ENCODE measurements around the gene KIF13A.
A peak's percentile ranks its signal among the peaks of the same experiment; 100 is the strongest.

Gene KIF13A

GRCh38 chr6:17780061-17780460 lies 207.4 kb downstream of the KIF13A start:
- TF ChIP-seq POLR2AphosphoS5 (IDR thresholded peaks at IDR 0.05; ENCODE audit: low read depth) (no peak), SPI1 (IDR thresholded peaks at IDR 0.05; ENCODE audit: borderline replicate concordance, low read depth) (no peak), GABPA (IDR thresholded peaks at IDR 0.05; ENCODE audit: low read depth) (no peak)
- TF ChIP-seq, protein P1, sequence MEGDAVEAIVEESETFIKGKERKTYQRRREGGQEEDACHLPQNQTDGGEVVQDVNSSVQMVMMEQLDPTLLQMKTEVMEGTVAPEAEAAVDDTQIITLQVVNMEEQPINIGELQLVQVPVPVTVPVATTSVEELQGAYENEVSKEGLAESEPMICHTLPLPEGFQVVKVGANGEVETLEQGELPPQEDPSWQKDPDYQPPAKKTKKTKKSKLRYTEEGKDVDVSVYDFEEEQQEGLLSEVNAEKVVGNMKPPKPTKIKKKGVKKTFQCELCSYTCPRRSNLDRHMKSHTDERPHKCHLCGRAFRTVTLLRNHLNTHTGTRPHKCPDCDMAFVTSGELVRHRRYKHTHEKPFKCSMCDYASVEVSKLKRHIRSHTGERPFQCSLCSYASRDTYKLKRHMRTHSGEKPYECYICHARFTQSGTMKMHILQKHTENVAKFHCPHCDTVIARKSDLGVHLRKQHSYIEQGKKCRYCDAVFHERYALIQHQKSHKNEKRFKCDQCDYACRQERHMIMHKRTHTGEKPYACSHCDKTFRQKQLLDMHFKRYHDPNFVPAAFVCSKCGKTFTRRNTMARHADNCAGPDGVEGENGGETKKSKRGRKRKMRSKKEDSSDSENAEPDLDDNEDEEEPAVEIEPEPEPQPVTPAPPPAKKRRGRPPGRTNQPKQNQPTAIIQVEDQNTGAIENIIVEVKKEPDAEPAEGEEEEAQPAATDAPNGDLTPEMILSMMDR (IDR thresholded peaks at IDR 0.05; ENCODE audit: insufficient read depth, low read length) = no peak
- TF ChIP-seq, protein P2, sequence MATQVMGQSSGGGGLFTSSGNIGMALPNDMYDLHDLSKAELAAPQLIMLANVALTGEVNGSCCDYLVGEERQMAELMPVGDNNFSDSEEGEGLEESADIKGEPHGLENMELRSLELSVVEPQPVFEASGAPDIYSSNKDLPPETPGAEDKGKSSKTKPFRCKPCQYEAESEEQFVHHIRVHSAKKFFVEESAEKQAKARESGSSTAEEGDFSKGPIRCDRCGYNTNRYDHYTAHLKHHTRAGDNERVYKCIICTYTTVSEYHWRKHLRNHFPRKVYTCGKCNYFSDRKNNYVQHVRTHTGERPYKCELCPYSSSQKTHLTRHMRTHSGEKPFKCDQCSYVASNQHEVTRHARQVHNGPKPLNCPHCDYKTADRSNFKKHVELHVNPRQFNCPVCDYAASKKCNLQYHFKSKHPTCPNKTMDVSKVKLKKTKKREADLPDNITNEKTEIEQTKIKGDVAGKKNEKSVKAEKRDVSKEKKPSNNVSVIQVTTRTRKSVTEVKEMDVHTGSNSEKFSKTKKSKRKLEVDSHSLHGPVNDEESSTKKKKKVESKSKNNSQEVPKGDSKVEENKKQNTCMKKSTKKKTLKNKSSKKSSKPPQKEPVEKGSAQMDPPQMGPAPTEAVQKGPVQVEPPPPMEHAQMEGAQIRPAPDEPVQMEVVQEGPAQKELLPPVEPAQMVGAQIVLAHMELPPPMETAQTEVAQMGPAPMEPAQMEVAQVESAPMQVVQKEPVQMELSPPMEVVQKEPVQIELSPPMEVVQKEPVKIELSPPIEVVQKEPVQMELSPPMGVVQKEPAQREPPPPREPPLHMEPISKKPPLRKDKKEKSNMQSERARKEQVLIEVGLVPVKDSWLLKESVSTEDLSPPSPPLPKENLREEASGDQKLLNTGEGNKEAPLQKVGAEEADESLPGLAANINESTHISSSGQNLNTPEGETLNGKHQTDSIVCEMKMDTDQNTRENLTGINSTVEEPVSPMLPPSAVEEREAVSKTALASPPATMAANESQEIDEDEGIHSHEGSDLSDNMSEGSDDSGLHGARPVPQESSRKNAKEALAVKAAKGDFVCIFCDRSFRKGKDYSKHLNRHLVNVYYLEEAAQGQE (IDR thresholded peaks at IDR 0.05; ENCODE audit: insufficient replicate concordance, low read depth) = no peak
- no peak overlapping the region for H3K4me3 ChIP-seq (replicated peaks; ENCODE audit: insufficient read depth, low read length)
- DNase-seq (ENCODE audit: low read depth in 1 of 2, low spot score in 1 of 2) = no peak
- H3K27ac ChIP-seq (replicated peaks) = no peak overlapping the region
- H3K27me3 ChIP-seq (ENCODE audit: insufficient read depth, poor library complexity, severe bottlenecking) = no peaks in the 10 kb centered on the region

DNA sequence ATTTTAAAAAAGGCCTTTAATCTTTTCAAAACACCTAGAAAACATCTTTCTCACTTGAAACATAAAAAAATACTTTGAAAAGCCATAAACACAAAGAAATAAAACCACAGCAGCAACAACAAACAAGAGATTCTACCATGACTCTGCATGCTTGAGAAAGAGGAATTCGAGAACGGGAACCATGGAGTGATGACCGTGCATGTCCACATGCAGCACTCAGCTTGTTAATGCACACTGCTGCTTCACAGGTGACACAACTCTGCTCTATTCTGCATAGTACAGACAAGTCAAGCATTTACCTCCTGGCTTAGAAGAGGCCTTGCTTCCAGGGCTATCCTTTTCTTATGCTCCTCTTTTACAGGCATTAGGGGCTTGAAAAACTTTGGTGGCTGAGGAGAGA lies 215.8 kb downstream of the KIF13A start:
- Histone ChIP-seq H3K27ac (replicated peaks) (no peak overlapping the region), H3K4me3 (replicated peaks; ENCODE audit: insufficient read depth, low read length) (no peak overlapping the region)

DNA sequence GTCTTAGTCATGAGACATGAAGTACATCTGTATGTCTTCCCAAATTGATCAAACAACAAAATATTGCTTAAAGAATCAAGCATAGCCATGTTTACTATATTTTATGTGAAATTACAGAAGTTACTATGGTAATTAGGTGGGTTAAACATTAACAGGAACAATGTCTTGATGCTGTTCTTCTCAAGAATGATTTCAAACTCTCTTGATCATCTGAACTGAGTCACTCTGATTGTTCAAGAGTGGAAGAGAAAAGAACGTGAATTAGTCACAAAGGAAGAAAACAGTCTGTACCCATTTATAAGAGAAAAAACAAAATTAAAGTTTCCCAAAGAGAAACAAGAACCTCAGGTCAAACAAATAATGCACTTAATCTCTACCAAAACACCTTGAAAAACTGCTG lies 218.6 kb downstream of the KIF13A start:
- Histone ChIP-seq H3K27ac (replicated peaks) (no peak overlapping the region), H3K4me3 (replicated peaks; ENCODE audit: insufficient read depth, low read length) (no peak overlapping the region), H3K27me3 (ENCODE audit: insufficient read depth, poor library complexity, severe bottlenecking) (no peaks in the 10 kb centered on the region)
- TF ChIP-seq GABPA (IDR thresholded peaks at IDR 0.05; ENCODE audit: low read depth) (no peak), SPI1 (IDR thresholded peaks at IDR 0.05; ENCODE audit: borderline replicate concordance, low read depth) (no peak), POLR2AphosphoS5 (IDR thresholded peaks at IDR 0.05; ENCODE audit: low read depth) (no peak)
- TF ChIP-seq, protein P2 (IDR thresholded peaks at IDR 0.05; ENCODE audit: insufficient replicate concordance, low read depth) = no peak
- TF ChIP-seq, protein P1 (IDR thresholded peaks at IDR 0.05; ENCODE audit: insufficient read depth, low read length) = no peak
- no peak for DNase-seq (ENCODE audit: low read depth in 1 of 2, low spot score in 1 of 2)

More for the DNA sequence above, 215.8 kb downstream of the KIF13A start:
- no peaks in the 10 kb centered on the region for H3K27me3 ChIP-seq (ENCODE audit: insufficient read depth, poor library complexity, severe bottlenecking)
- peak in 1 of 2 experiments; percentile 10 for DNase-seq (ENCODE audit: low read depth in 1 of 2, low spot score in 1 of 2)
- TF ChIP-seq POLR2AphosphoS5 (IDR thresholded peaks at IDR 0.05; ENCODE audit: low read depth) (no peak), GABPA (IDR thresholded peaks at IDR 0.05; ENCODE audit: low read depth) (no peak), SPI1 (IDR thresholded peaks at IDR 0.05; ENCODE audit: borderline replicate concordance, low read depth) (no peak)
- TF ChIP-seq, protein P1 (IDR thresholded peaks at IDR 0.05; ENCODE audit: insufficient read depth, low read length) = no peak
- TF ChIP-seq, protein P2 (IDR thresholded peaks at IDR 0.05; ENCODE audit: insufficient replicate concordance, low read depth) = no peak

All from HL-60 (cell line).